Inflammatory macrophage treated with lipopolysaccharide for 4 hours (primary cell): ENCODE results near the gene CISD2.
"Not testable (repeated sequence)": the region's sequence is repeated elsewhere in the genome, so short reads cannot be mapped to it uniquely, and the experiment has no call there.

Experiments used
- DNase-seq: peaks from one replicate; pipeline ENCODE4 v3.0.0-alpha.2; 2020

The CISD2 gene

DNA sequence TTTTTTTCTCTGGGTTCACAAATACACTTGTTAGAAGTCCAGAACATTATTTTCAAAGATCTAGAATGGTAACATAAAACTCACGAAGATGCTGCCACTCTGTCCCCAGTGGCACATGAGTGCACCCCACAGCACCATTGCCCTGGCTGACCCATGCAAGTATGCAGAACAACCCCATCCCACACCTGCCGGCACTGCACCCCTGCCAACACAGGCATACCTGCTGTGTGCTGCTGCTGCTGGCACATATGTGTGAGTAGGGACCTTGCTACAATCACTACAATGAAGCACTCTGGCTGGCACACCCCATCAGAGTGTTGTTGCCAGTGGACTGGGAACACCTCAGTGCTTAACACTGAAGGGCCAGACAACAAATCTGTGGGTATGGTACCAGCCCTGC is 66.9 kb downstream of the CISD2 start:
- DNase-seq: no peak

DNA sequence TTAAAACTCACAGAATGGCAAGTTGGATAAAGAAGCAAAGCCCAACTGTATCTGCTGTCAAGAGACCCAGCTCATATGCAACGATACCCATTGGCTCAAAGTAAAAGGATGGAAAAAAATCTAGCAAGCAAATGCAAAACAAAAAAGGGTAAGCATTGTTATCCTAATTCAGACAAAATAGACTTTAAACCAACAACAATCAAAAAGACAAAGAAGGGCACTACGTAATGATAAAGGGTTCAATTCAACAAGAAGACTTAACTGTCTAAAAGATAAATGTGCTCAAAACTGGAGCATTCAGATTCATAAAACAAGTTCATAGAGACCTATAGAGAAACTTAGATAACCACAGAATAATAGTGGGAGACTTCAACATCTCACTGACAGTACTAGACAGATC is 69.3 kb downstream of the CISD2 start:
- DNase-seq: not testable (repeated sequence)
